Gastroesophageal sphincter (tissue), 3 donors: ENCODE data around the gene ANO2.

Experiments
- CTCF ChIP-seq, 4 experiments: fragments of 200-600 bp in 2 of 4; fragments of 450-650 bp in 2 of 4; sonication (generic) in 1 of 4; IDR thresholded peaks; one replicate each; pipeline ENCODE4 v1.5.1; 2017 to 2019; ENCODE audit warnings: antibody characterized with exemption in 4 of 4, mild to moderate bottlenecking in 2 of 4, moderate library complexity in 2 of 4
- POLR2A ChIP-seq, 2 donors: fragments of 450-650 bp; IDR thresholded peaks; one replicate each; pipeline ENCODE4 v1.6.1; 2017; ENCODE audit warnings: antibody characterized with exemption in 2 of 2, mild to moderate bottlenecking in 2 of 2, moderate library complexity in 1 of 2
- POLR2AphosphoS5 ChIP-seq: sonication (generic); formaldehyde crosslinking; IDR thresholded peaks from one replicate; pipeline ENCODE4 v1.6.1; 2017; ENCODE audit warnings: antibody characterized with exemption

- TF ChIP-seq CTCF (IDR thresholded peaks at IDR 0.05) (no peak), POLR2A (IDR thresholded peaks at IDR 0.05) (no peak), POLR2AphosphoS5 (no peak)
These were observed 21.3 kb downstream of the ANO2 start for GRCh38 chr12:5923751-5924150.
